Upper lobe of right lung (tissue), 1 donor: ENCODE results near the gene INHBB. TPM values are rescaled to one million over a fixed set of nuclear protein-coding genes. Genes with fewer than 3 reads are reported as not detected.

Experiments
- ATAC-seq: fragments of 200-7000 bp; cut with Tn5 transposase; one replicate; pipeline ENCODE4 v1.9.1; 2020; ENCODE audit warnings: mild to moderate bottlenecking, moderate library complexity
- DNase-seq: peaks from one replicate; pipeline ENCODE4 v3.0.0-alpha.2; 2020
- H3K27ac ChIP-seq: fragments of 200-600 bp; one replicate; pipeline ENCODE4 v1.8.0; 2022
- H3K27me3 ChIP-seq: fragments of 200-600 bp; one replicate; pipeline ENCODE4 v1.8.0; 2022; ENCODE audit warnings: mild to moderate bottlenecking
- H3K36me3 ChIP-seq: fragments of 200-600 bp; one replicate; pipeline ENCODE4 v1.8.0; 2022
- H3K4me1 ChIP-seq: fragments of 200-600 bp; one replicate; pipeline ENCODE4 v1.8.0; 2022
- H3K4me3 ChIP-seq: fragments of 200-600 bp; one replicate; pipeline ENCODE4 v1.8.0; 2022; ENCODE audit warnings: mild to moderate bottlenecking
- H3K9me3 ChIP-seq: fragments of 200-600 bp; one replicate; pipeline ENCODE4 v1.8.0; 2022
- intact Hi-C: fragments of 100-400 bp; cut with DNase I; formaldehyde crosslinking; loops from one replicate; pipeline ENCODE4 v1.11.0; 2022
- total RNA-seq: library from RNA; stranded (reverse); fragmentation: NEBNext Ultra II Directional; extraction: Animal tissue kit (Norgen Biotek cat#: 25700); gene quantifications from one replicate; pipeline ENCODE4 v1.2.1, GENCODE V29; 2021
- TF ChIP-seq, protein P1 (sequence below): fragments of 200-600 bp; IDR thresholded peaks from one replicate; pipeline ENCODE4 v1.8.0; 2022; ENCODE audit warnings: antibody characterized with exemption
- donor health status: DM: no; HTN: yes; CAD: no; lungs with severe emphysema.

The INHBB gene
- total RNA-seq, 1 donor from 2014 or later, result 12.3 TPM

DNA sequence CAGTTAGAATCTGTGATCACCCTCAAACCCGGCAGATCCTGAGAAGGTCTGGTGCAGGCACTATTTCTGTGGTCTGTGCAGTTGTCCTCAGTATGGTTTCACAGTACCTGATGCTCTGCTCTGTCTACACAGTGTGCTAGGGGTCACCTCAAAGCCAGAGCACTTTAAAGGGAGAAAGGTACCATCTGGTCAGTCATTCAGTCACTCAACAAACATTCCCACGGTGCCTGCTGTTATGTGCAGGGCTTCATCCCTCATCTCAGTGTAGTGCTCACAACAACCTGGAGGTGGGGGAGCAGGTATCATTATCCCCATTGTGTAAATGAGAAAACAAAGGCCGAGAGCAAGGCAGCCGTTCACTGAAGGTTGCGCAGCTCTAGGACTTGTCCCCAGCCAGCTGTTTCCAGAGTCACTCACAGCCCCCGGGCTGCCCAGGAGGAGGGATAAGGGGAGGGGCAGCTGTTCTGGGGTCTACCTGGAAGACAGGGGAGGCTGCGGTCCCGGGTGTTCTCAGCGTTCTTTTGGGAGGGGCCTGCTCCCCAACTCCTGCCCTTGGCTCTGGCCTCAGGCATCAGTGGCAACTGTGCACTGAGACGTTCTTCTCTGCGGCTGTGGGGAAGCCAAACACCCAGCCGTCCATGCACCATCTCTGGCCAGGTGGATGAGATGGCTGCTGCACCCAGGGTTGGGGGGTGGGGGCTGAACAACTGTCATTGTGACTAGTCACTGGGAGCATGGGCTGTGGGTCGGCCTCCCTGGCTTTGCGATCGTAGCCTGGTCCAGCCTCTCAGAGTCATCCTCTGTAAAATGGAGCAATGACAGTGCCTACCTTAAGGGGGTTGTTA lies 9.2 kb downstream of the INHBB start:
- H3K27me3 ChIP-seq, result no peaks in the 10 kb centered on the region
- H3K4me1 ChIP-seq, result no peaks in the 10 kb centered on the region
- no peaks in the 10 kb centered on the region for H3K9me3 ChIP-seq
- TF ChIP-seq, protein P1, sequence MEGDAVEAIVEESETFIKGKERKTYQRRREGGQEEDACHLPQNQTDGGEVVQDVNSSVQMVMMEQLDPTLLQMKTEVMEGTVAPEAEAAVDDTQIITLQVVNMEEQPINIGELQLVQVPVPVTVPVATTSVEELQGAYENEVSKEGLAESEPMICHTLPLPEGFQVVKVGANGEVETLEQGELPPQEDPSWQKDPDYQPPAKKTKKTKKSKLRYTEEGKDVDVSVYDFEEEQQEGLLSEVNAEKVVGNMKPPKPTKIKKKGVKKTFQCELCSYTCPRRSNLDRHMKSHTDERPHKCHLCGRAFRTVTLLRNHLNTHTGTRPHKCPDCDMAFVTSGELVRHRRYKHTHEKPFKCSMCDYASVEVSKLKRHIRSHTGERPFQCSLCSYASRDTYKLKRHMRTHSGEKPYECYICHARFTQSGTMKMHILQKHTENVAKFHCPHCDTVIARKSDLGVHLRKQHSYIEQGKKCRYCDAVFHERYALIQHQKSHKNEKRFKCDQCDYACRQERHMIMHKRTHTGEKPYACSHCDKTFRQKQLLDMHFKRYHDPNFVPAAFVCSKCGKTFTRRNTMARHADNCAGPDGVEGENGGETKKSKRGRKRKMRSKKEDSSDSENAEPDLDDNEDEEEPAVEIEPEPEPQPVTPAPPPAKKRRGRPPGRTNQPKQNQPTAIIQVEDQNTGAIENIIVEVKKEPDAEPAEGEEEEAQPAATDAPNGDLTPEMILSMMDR, result no peak
- no peaks in the 10 kb centered on the region for H3K36me3 ChIP-seq
- intact Hi-C loops, result no loop called here
- ATAC-seq (no peak), DNase-seq (no peak)
- H3K4me3 ChIP-seq, result no peak overlapping the region
- no peak overlapping the region for H3K27ac ChIP-seq

- no peak overlapping the region for H3K4me3 ChIP-seq
- no peaks in the 10 kb centered on the region for H3K36me3 ChIP-seq
- TF ChIP-seq, protein P1, result no peak
- no peak for DNase-seq
- H3K4me1 ChIP-seq, result no peaks in the 10 kb centered on the region
- H3K9me3 ChIP-seq, result no peaks in the 10 kb centered on the region
- ATAC-seq, result no peak
- no peaks in the 10 kb centered on the region for H3K27me3 ChIP-seq
- no peak overlapping the region for H3K27ac ChIP-seq
- intact Hi-C loops, result no loop called here
These were observed 9.9 kb downstream of the INHBB start for GRCh38 chr2:120355780-120356266.

- ATAC-seq (no peak), DNase-seq (no peak)
- Histone ChIP-seq H3K27ac (no peak overlapping the region), H3K4me3 (no peak overlapping the region), H3K36me3 (no peaks in the 10 kb centered on the region), H3K4me1 (no peaks in the 10 kb centered on the region), H3K9me3 (no peaks in the 10 kb centered on the region), H3K27me3 (no peaks in the 10 kb centered on the region)
- intact Hi-C loops, result no loop called here
- TF ChIP-seq, protein P1, result no peak
These were observed 11.8 kb downstream of the INHBB start for GRCh38 chr2:120357768-120358167.

GRCh38 chr2:120358734-120359465 lies 13.0 kb downstream of the INHBB start:
- Histone ChIP-seq H3K4me3 (no peak overlapping the region), H3K4me1 (no peaks in the 10 kb centered on the region), H3K9me3 (no peaks in the 10 kb centered on the region), H3K27me3 (no peaks in the 10 kb centered on the region), H3K36me3 (no peaks in the 10 kb centered on the region), H3K27ac (no peak overlapping the region)
- ATAC-seq, result no peak
- TF ChIP-seq, protein P1, result no peak
- intact Hi-C loops, result no loop called here
- no peak for DNase-seq

GRCh38 chr2:120360307-120360855 lies 14.4 kb downstream of the INHBB start:
- H3K9me3 ChIP-seq, result no peaks in the 10 kb centered on the region

More at GRCh38 chr2:120360307-120360855, 14.4 kb downstream of the INHBB start:
- DNase-seq (no peak), ATAC-seq (no peak)
- H3K4me3 ChIP-seq, result no peak overlapping the region
- no peaks in the 10 kb centered on the region for H3K4me1 ChIP-seq
- no peak overlapping the region for H3K27ac ChIP-seq
- H3K27me3 ChIP-seq, result no peaks in the 10 kb centered on the region
- TF ChIP-seq, protein P1, result no peak
- H3K36me3 ChIP-seq, result no peaks in the 10 kb centered on the region
- intact Hi-C loops, result no loop called here
